Naive thymus-derived CD4-positive, alpha-beta T cell (primary cell): ENCODE results near the gene DENND6A. TPM values are rescaled to one million over a fixed set of nuclear protein-coding genes. Genes with fewer than 3 reads are reported as not detected.

Source experiments
- ATAC-seq: fragments of 150-1000 bp; cut with Tn5 transposase; 2 replicates; pipeline ENCODE4 v1.10.0; 2021; ENCODE audit warnings: mild to moderate bottlenecking, moderate library complexity
- CTCF ChIA-PET: fragments of 350-600 bp; sonication (Branson Sonifier 250); formaldehyde crosslinking; loops from one replicate; lab custom pipeline; 2021; ENCODE audit warnings: antibody characterized with exemption; lab: Charles Lee
- POLR2A ChIA-PET: fragments of 350-600 bp; sonication (Branson Sonifier 250); formaldehyde crosslinking; loops from one replicate; lab custom pipeline; 2021; ENCODE audit warnings: antibody characterized with exemption, inconsistent platforms; lab: Charles Lee
- DNase-seq, 9 donors: peaks; one replicate each; pipeline versions ENCODE4 v3.0.0 to v3.0.0-alpha.2; 2020 to 2022; ENCODE audit warnings: mixed read lengths in 1 of 9
- H3K27ac ChIP-seq: one replicate; pipeline ENCODE4 v1.7.0; 2013; ENCODE audit warnings: mild to moderate bottlenecking, low read depth, low read length, moderate library complexity
- H3K27me3 ChIP-seq, 2 donors: one replicate each; pipeline ENCODE4 v1.7.0; 2013; ENCODE audit warnings: low read length in 2 of 2, mild to moderate bottlenecking in 2 of 2, moderate library complexity in 2 of 2; ENCODE audit not compliant: control insufficient read depth in 2 of 2, insufficient read depth in 2 of 2
- H3K36me3 ChIP-seq, 3 experiments: 1 replicate in 2 of 3; 2 replicates in 1 of 3; pipeline ENCODE4 v1.7.0; 2013; ENCODE audit warnings: low read length in 3 of 3, mild to moderate bottlenecking in 3 of 3, moderate library complexity in 1 of 3; ENCODE audit not compliant: insufficient read depth in 3 of 3, control insufficient read depth in 2 of 3
- H3K4me1 ChIP-seq, 2 donors: one replicate each; pipeline ENCODE4 v1.7.0; 2013; ENCODE audit warnings: low read length in 2 of 2, mild to moderate bottlenecking in 2 of 2, moderate library complexity in 1 of 2; ENCODE audit not compliant: control insufficient read depth in 2 of 2, insufficient read depth in 2 of 2
- H3K4me3 ChIP-seq: 2 replicates; pipeline ENCODE4 v1.7.0; 2013; ENCODE audit warnings: mild to moderate bottlenecking, low read length
- H3K9me3 ChIP-seq, 3 experiments: 1 replicate in 2 of 3; 2 replicates in 1 of 3; pipeline ENCODE4 v1.7.0; 2013; ENCODE audit warnings: low read length in 3 of 3; ENCODE audit not compliant: control insufficient read depth in 2 of 3
- H3K27ac Mint-ChIP-seq, 9 donors: one replicate each; pipeline ENCODE4 v1.8.0; 2020 to 2022; ENCODE audit warnings: mixed read lengths in 9 of 9, mild to moderate bottlenecking in 8 of 9, moderate library complexity in 5 of 9, inconsistent platforms in 2 of 9
- H3K27me3 Mint-ChIP-seq, 5 donors: one replicate each; pipeline ENCODE4 v1.8.0; 2021 to 2022; ENCODE audit warnings: mixed read lengths in 5 of 5, mild to moderate bottlenecking in 1 of 5
- H3K36me3 Mint-ChIP-seq, 5 donors: one replicate each; pipeline ENCODE4 v1.8.0; 2020 to 2022; ENCODE audit warnings: mixed read lengths in 5 of 5, mild to moderate bottlenecking in 3 of 5, inconsistent platforms in 1 of 5
- H3K4me1 Mint-ChIP-seq, 7 donors: one replicate each; pipeline ENCODE4 v1.8.0; 2020 to 2022; ENCODE audit warnings: mixed read lengths in 7 of 7, mild to moderate bottlenecking in 3 of 7, inconsistent platforms in 1 of 7
- H3K4me3 Mint-ChIP-seq, 10 donors: one replicate each; pipeline ENCODE4 v1.8.0; 2020 to 2022; ENCODE audit warnings: mild to moderate bottlenecking in 10 of 10, mixed read lengths in 10 of 10, moderate library complexity in 6 of 10, inconsistent platforms in 2 of 10
- H3K9me3 Mint-ChIP-seq, 11 donors: one replicate each; pipeline ENCODE4 v1.8.0; 2020 to 2022; ENCODE audit warnings: mixed read lengths in 11 of 11, mild to moderate bottlenecking in 4 of 11, inconsistent platforms in 1 of 11, moderate library complexity in 1 of 11
- intact Hi-C, 2 donors: fragments of 100-400 bp; cut with micrococcal nuclease; formaldehyde crosslinking; loops; one replicate each; pipeline ENCODE4 v1.15.1; 2023
- polyA plus RNA-seq, 2 donors: library from polyadenylated mRNA; unstranded; fragments of 300-500 nt; fragmentation: Illumina TruSeq; gene quantifications; one replicate each; pipeline ENCODE4 v1.2.3, GENCODE V29; 2021
- total RNA-seq, 6 experiments: library from RNA in 5 of 6; stranded (reverse) in 5 of 6; gene quantifications; 1 replicate in 5 of 6; 2 replicates in 1 of 6; pipeline ENCODE4 v1.2.3 and lab custom pipeline; 2021 to 2026

Gene DENND6A
- total and polyA plus RNA-seq, 7 experiments from 2014 or later, result 24.8 to 76.6 (median 40.8) TPM

- H3K27ac ChIP-seq, result peak overlapping the region; percentile 94
- intact Hi-C loops, result loop anchor here (5.0 kb wide), 3 partner anchors 38 to 797 kb away; partner anchors contain the start of gene ARHGEF3 (in 1 of the 2)
- Mint-ChIP-seq H3K4me3 (peak overlapping the region; percentile 91 to 99 (median 98)), H3K9me3 (peaks cover 0 to 4% (median 0%) of the 10 kb centered on the region in 11 donors), H3K27me3 (no peaks in the 10 kb centered on the region), H3K4me1 (peaks cover 25 to 50% (median 37%) of the 10 kb centered on the region in 7 donors), H3K27ac (peak overlapping the region; percentile 95 to 100 (median 99)), H3K36me3 (peaks cover 0 to 15% (median 6%) of the 10 kb centered on the region in 5 donors)
- H3K9me3 ChIP-seq, result no peaks in the 10 kb centered on the region
- H3K4me3 ChIP-seq, result peak overlapping the region; percentile 69
- ATAC-seq, result no peak
- peaks cover 0 to 5% (median 0%) of the 10 kb centered on the region in 3 experiments for H3K36me3 ChIP-seq
- ChIA-PET POLR2A (interaction anchor here (0.5 to 4.4 kb wide), 6 partner anchors 27 to 856 kb away, joined by 3 to 88 read pairs (median 6); partner anchors contain the start of gene PDE12), CTCF (interaction anchor here (0.6 to 0.7 kb wide), 3 partner anchors 182 to 415 kb away, joined by 3 to 4 read pairs (median 4); no protein-coding TSS in a partner anchor)
- no peak for DNase-seq
- peaks cover 23 to 24% of the 10 kb centered on the region in 2 donors for H3K4me1 ChIP-seq
- H3K27me3 ChIP-seq, result no peaks in the 10 kb centered on the region
Measured at GRCh38 chr3:57598765-57599360, 94.0 kb downstream of the DENND6A start.

GRCh38 chr3:57597127-57597923, 95.6 kb downstream of the DENND6A start, which contains the start of gene ARF4:
Gene ARF4, minus strand, starts transcription at chr3:57597344. Its CDS starts 204 bp downstream, at chr3:57597140.
- Mint-ChIP-seq H3K9me3 (peaks cover 0 to 4% (median 0%) of the 10 kb centered on the region in 11 donors), H3K4me1 (peaks cover 33 to 64% (median 51%) of the 10 kb centered on the region in 7 donors), H3K27ac (peak within 1 kb of the TSS; percentile 95 to 100 (median 99)), H3K27me3 (no peaks in the 10 kb centered on the region), H3K4me3 (peak within 1 kb of the TSS; percentile 91 to 99 (median 98)), H3K36me3 (peaks cover 0 to 12% (median 9%) of the 10 kb centered on the region in 5 donors)
- peak; percentile 99 to 100 (median 100) for DNase-seq
- Histone ChIP-seq H3K9me3 (no peaks in the 10 kb centered on the region), H3K27ac (peak within 1 kb of the TSS; percentile 94), H3K4me3 (peak within 1 kb of the TSS; percentile 86), H3K4me1 (peaks cover 29 to 30% of the 10 kb centered on the region in 2 donors), H3K36me3 (peaks cover 0 to 5% (median 0%) of the 10 kb centered on the region in 3 experiments), H3K27me3 (no peaks in the 10 kb centered on the region)
- intact Hi-C loops, result loop anchor here (1.0 to 5.0 kb wide), 15 partner anchors 15 to 1040 kb away; partner anchors contain the start of genes PDE12 (in 2 of the 2), SLMAP (in 2 of the 2), APPL1 (in 1 of the 2) and ARHGEF3 (in 1 of the 2)
- ChIA-PET POLR2A (interaction anchor here (0.5 to 4.4 kb wide), 20 partner anchors 16 to 1038 kb away, joined by 3 to 88 read pairs (median 4); partner anchors contain the start of genes DENND6A, PDE12 and SLMAP), CTCF (interaction anchor here (0.9 to 1.2 kb wide), 3 partner anchors 11 to 158 kb away, joined by 3 read pairs; partner anchors contain the start of gene SLMAP)
- peak; percentile 93 for ATAC-seq

- Histone ChIP-seq H3K36me3 (peaks cover 0 to 5% (median 0%) of the 10 kb centered on the region in 3 experiments), H3K4me1 (peaks cover 29 to 30% of the 10 kb centered on the region in 2 donors), H3K27me3 (no peaks in the 10 kb centered on the region), H3K9me3 (no peaks in the 10 kb centered on the region), H3K4me3 (peak overlapping the region; percentile 86), H3K27ac (peak overlapping the region; percentile 94)
- no peak for ATAC-seq
- no peaks in the 10 kb centered on the region for H3K27me3 Mint-ChIP-seq
- ChIA-PET CTCF (interaction anchor here (0.7 to 1.4 kb wide), 6 partner anchors 10 to 229 kb away, joined by 3 to 5 read pairs (median 4); partner anchors contain the start of gene SLMAP), POLR2A (interaction anchor here (1.0 to 4.4 kb wide), 16 partner anchors 10 to 162 kb away, joined by 3 to 88 read pairs (median 4); partner anchors contain the start of genes DENND6A, PDE12 and SLMAP)
- peaks cover 0 to 4% (median 0%) of the 10 kb centered on the region in 11 donors for H3K9me3 Mint-ChIP-seq
- intact Hi-C loops, result loop anchor here (1.0 to 5.0 kb wide), 15 partner anchors 14 to 1039 kb away; partner anchors contain the start of genes PDE12 (in 2 of the 2), SLMAP (in 2 of the 2), APPL1 (in 1 of the 2) and ARHGEF3 (in 1 of the 2)
- peaks cover 28 to 65% (median 51%) of the 10 kb centered on the region in 7 donors for H3K4me1 Mint-ChIP-seq
- DNase-seq, result peak; percentile 23 to 71 (median 38)
- H3K27ac Mint-ChIP-seq, result peak overlapping the region; percentile 95 to 100 (median 99)
- H3K36me3 Mint-ChIP-seq, result peaks cover 0 to 10% (median 4%) of the 10 kb centered on the region in 5 donors
- H3K4me3 Mint-ChIP-seq, result peak overlapping the region; percentile 91 to 99 (median 98)
Measured at GRCh38 chr3:57596495-57597126, 96.3 kb downstream of the DENND6A start.

GRCh38 chr3:57594576-57594975, 98.3 kb downstream of the DENND6A start:
- ChIA-PET POLR2A (interaction anchor here (0.8 to 4.2 kb wide), 3 partner anchors 38 to 162 kb away, joined by 3 to 36 read pairs (median 11); partner anchors contain the start of genes DENND6A and SLMAP), CTCF (no interaction called here)
- H3K9me3 ChIP-seq, result no peaks in the 10 kb centered on the region
- H3K4me1 ChIP-seq, result peaks cover 29 to 30% of the 10 kb centered on the region in 2 donors
- Mint-ChIP-seq H3K27ac (peak overlapping the region; percentile 2 to 100 (median 73)), H3K27me3 (no peaks in the 10 kb centered on the region), H3K36me3 (peaks cover 0 to 14% (median 4%) of the 10 kb centered on the region in 5 donors), H3K9me3 (peaks cover 0 to 4% (median 0%) of the 10 kb centered on the region in 11 donors), H3K4me3 (peak overlapping the region; percentile 31 to 99 (median 96)), H3K4me1 (peaks cover 28 to 66% (median 53%) of the 10 kb centered on the region in 7 donors)
- H3K27me3 ChIP-seq, result no peaks in the 10 kb centered on the region
- intact Hi-C loops, result no loop called here
- H3K36me3 ChIP-seq, result peaks cover 0 to 5% (median 0%) of the 10 kb centered on the region in 3 experiments
- no peak overlapping the region for H3K4me3 ChIP-seq
- DNase-seq, result no peak
- no peak for ATAC-seq
- peak overlapping the region; percentile 9 for H3K27ac ChIP-seq

GRCh38 chr3:57594144-57594543, 98.7 kb downstream of the DENND6A start:
- DNase-seq (no peak), ATAC-seq (no peak)
- H3K4me3 Mint-ChIP-seq, result peak overlapping the region in 7 of 10 donors; percentile 57 to 99 (median 97)
- no peaks in the 10 kb centered on the region for H3K27me3 Mint-ChIP-seq
- Histone ChIP-seq H3K4me1 (peaks cover 26 to 27% of the 10 kb centered on the region in 2 donors), H3K4me3 (no peak overlapping the region), H3K27ac (no peak overlapping the region), H3K9me3 (no peaks in the 10 kb centered on the region), H3K27me3 (no peaks in the 10 kb centered on the region), H3K36me3 (peaks cover 0 to 5% (median 0%) of the 10 kb centered on the region in 3 experiments)
- peaks cover 28 to 62% (median 48%) of the 10 kb centered on the region in 7 donors for H3K4me1 Mint-ChIP-seq
- H3K9me3 Mint-ChIP-seq, result peaks cover 0 to 4% (median 0%) of the 10 kb centered on the region in 11 donors
- H3K36me3 Mint-ChIP-seq, result peaks cover 0 to 14% (median 4%) of the 10 kb centered on the region in 5 donors
- POLR2A ChIA-PET, result interaction anchor here (0.8 to 4.2 kb wide), 3 partner anchors 37 to 162 kb away, joined by 3 to 36 read pairs (median 11); partner anchors contain the start of genes DENND6A and SLMAP
- CTCF ChIA-PET, result no interaction called here
- H3K27ac Mint-ChIP-seq, result peak overlapping the region in 7 of 9 donors; percentile 2 to 95 (median 45)
- intact Hi-C loops, result no loop called here
